ENCODE results near the gene BIN1. TPM values are rescaled to one million over a fixed set of nuclear protein-coding genes. Genes with fewer than 3 reads are reported as not detected.

Gene BIN1
- total RNA-seq, 1 donor from 2014 or later, result 26.9 TPM

DNA sequence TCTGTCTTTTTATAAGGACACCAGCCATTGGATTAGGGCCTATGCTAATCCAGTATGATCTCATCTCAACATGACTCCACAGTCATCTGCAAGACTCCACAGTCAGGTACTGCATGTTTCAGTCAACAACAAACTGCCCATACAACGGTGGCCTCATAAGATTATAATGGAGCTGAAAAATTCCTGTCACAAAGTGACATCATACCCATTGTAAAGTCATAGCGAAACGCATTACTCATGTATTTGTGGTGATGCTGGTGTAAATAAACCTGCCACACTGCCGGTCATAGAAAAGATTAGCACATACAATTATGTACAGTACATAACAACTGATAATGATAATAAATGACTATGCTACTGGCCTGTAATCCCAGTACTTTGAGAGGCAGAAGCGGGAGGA, 106.0 kb downstream of the BIN1 start:
- no peak overlapping the region for H3K27ac Mint-ChIP-seq
- no peaks in the 10 kb centered on the region for H3K79me2 ChIP-seq (ENCODE audit: low read depth)
- TF ChIP-seq EZH2phosphoT487 (IDR thresholded peaks at IDR 0.05) (no peak), EZH2 (IDR thresholded peaks at IDR 0.05) (no peak)
- TF ChIP-seq, protein P1, sequence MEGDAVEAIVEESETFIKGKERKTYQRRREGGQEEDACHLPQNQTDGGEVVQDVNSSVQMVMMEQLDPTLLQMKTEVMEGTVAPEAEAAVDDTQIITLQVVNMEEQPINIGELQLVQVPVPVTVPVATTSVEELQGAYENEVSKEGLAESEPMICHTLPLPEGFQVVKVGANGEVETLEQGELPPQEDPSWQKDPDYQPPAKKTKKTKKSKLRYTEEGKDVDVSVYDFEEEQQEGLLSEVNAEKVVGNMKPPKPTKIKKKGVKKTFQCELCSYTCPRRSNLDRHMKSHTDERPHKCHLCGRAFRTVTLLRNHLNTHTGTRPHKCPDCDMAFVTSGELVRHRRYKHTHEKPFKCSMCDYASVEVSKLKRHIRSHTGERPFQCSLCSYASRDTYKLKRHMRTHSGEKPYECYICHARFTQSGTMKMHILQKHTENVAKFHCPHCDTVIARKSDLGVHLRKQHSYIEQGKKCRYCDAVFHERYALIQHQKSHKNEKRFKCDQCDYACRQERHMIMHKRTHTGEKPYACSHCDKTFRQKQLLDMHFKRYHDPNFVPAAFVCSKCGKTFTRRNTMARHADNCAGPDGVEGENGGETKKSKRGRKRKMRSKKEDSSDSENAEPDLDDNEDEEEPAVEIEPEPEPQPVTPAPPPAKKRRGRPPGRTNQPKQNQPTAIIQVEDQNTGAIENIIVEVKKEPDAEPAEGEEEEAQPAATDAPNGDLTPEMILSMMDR (IDR thresholded peaks at IDR 0.05), result no peak
- no peak for DNase-seq (ENCODE audit: low spot score)
- no peaks in the 10 kb centered on the region for H3K9me3 ChIP-seq (ENCODE audit: low read depth)
- H3K4me2 ChIP-seq, result no peak overlapping the region
- H3K36me3 Mint-ChIP-seq, result no peaks in the 10 kb centered on the region
- H3K36me3 ChIP-seq, result no peaks in the 10 kb centered on the region
- peaks cover 18% of the 10 kb centered on the region for H3K4me1 ChIP-seq
- peaks cover 4% of the 10 kb centered on the region for H3K27me3 Mint-ChIP-seq (ENCODE audit: insufficient read depth, low read depth)
- H3K4me1 Mint-ChIP-seq, result peaks cover 16% of the 10 kb centered on the region
- H3K9me3 Mint-ChIP-seq, result no peaks in the 10 kb centered on the region
- H3K9ac ChIP-seq, result no peak overlapping the region
- no peak overlapping the region for H3K4me3 Mint-ChIP-seq
- no peaks in the 10 kb centered on the region for H3K27me3 ChIP-seq
- no peak overlapping the region for H2AFZ ChIP-seq (replicated peaks)
- H3F3A ChIP-seq (ENCODE audit: low read depth), result no peaks in the 10 kb centered on the region
- no peaks in the 10 kb centered on the region for H4K20me1 ChIP-seq (ENCODE audit: low read depth)
- no peak overlapping the region for H3K27ac ChIP-seq
- no peak overlapping the region for H3K4me3 ChIP-seq

DNA sequence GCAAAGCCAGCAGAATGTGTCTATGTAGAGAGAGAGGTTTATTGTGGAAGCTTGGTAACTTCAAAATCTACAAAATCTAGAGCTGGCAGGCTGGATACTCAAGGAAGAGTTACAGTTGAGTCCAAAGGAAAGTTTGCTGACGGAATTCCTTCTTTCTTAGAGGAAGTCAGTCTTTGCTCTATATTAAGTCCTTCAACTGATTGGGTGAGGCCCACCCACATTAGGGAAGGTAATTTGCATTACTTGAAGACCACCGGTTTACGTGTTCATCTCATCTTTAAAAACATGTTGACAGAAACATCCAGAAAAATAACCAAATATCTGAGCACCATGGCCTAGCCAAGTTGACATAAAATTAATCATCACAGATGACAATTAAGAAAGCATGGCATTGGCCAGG, 106.8 kb downstream of the BIN1 start:
- Histone ChIP-seq H3F3A (ENCODE audit: low read depth) (no peaks in the 10 kb centered on the region), H2AFZ (replicated peaks) (no peak overlapping the region), H3K4me2 (no peak overlapping the region), H3K9me3 (ENCODE audit: low read depth) (no peaks in the 10 kb centered on the region), H3K4me1 (peaks cover 18% of the 10 kb centered on the region), H3K27me3 (no peaks in the 10 kb centered on the region), H3K27ac (no peak overlapping the region), H3K9ac (no peak overlapping the region), H3K79me2 (ENCODE audit: low read depth) (no peaks in the 10 kb centered on the region), H3K4me3 (no peak overlapping the region), H4K20me1 (ENCODE audit: low read depth) (no peaks in the 10 kb centered on the region), H3K36me3 (no peaks in the 10 kb centered on the region)
- Mint-ChIP-seq H3K9me3 (no peaks in the 10 kb centered on the region), H3K4me1 (peaks cover 9% of the 10 kb centered on the region), H3K36me3 (no peaks in the 10 kb centered on the region), H3K27ac (no peak overlapping the region), H3K27me3 (ENCODE audit: insufficient read depth, low read depth) (peaks cover 4% of the 10 kb centered on the region), H3K4me3 (no peak overlapping the region)
- TF ChIP-seq EZH2phosphoT487 (IDR thresholded peaks at IDR 0.05), result no peak
- DNase-seq (ENCODE audit: low spot score), result no peak

DNA sequence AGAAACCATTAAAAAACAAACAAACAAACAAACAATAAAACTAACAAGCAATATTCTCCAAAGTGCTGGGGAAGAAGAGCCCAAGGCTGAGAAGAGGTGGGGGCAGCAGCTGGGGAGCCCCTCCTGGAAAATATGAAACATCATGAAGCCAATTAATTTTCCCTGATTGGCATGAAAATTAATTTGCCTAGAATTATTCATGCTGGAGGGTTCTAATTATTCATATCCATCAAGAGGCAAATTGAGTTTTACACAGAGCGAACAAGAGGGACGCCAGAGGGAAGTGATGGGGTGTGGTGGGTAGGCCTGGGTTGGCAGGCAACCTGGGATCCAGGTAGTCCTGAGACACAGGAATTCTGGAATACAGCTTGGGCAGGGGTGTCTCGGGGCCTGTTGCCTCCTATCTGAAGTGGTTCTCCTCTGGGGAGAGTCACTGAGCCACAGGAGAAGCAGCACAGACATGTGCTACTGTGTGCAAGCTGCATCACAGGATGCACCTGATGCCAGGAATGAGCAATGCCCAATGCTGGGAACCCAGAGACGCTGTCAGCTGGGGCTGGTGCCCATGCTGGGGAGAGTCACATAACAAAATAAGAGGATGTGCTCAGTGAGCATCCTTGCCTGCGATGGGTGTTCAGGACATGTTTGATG, 107.7 kb downstream of the BIN1 start:
- TF ChIP-seq, protein P1 (IDR thresholded peaks at IDR 0.05), result no peak
- TF ChIP-seq EZH2phosphoT487 (IDR thresholded peaks at IDR 0.05) (no peak), EZH2 (IDR thresholded peaks at IDR 0.05) (no peak)
- H3K9me3 ChIP-seq (ENCODE audit: low read depth), result no peaks in the 10 kb centered on the region
- H3K27ac ChIP-seq, result no peak overlapping the region
- Mint-ChIP-seq H3K9me3 (no peaks in the 10 kb centered on the region), H3K4me3 (no peak overlapping the region), H3K27me3 (ENCODE audit: insufficient read depth, low read depth) (peaks cover 4% of the 10 kb centered on the region), H3K4me1 (peaks cover 3% of the 10 kb centered on the region), H3K27ac (no peak overlapping the region), H3K36me3 (no peaks in the 10 kb centered on the region)
- H3F3A ChIP-seq (ENCODE audit: low read depth), result no peaks in the 10 kb centered on the region
- H4K20me1 ChIP-seq (ENCODE audit: low read depth), result no peaks in the 10 kb centered on the region
- peaks cover 15% of the 10 kb centered on the region for H3K4me1 ChIP-seq
- no peaks in the 10 kb centered on the region for H3K36me3 ChIP-seq
- no peak for DNase-seq (ENCODE audit: low spot score)
- H3K27me3 ChIP-seq, result no peaks in the 10 kb centered on the region
- H3K4me3 ChIP-seq, result no peak overlapping the region
- H2AFZ ChIP-seq (replicated peaks), result no peak overlapping the region
- H3K79me2 ChIP-seq (ENCODE audit: low read depth), result no peaks in the 10 kb centered on the region
- H3K9ac ChIP-seq, result no peak overlapping the region
- no peak overlapping the region for H3K4me2 ChIP-seq

DNA sequence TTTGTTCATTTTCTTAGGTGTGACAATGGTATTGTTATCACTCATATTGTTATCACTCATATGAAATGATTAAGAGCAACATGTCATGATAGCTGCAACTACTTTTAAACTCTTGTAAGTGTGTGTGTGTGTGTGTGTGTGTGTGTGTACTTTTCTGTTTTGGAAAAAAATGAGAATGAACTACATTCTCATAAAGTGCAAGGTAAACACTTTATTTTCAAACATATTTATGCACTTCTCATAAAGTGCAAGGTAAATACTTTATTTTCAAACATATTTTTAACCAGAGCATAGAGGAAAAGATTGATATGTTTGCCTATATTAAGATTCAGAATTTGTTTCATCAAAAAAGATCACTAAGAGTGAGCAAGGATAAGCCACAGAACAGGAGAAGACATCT, 108.5 kb downstream of the BIN1 start:
- no peaks in the 10 kb centered on the region for H4K20me1 ChIP-seq (ENCODE audit: low read depth)
- no peak overlapping the region for H3K4me2 ChIP-seq
- Mint-ChIP-seq H3K27ac (no peak overlapping the region), H3K9me3 (no peaks in the 10 kb centered on the region), H3K4me1 (peaks cover 3% of the 10 kb centered on the region), H3K4me3 (no peak overlapping the region), H3K36me3 (no peaks in the 10 kb centered on the region), H3K27me3 (ENCODE audit: insufficient read depth, low read depth) (peaks cover 4% of the 10 kb centered on the region)
- no peaks in the 10 kb centered on the region for H3K27me3 ChIP-seq
- peaks cover 15% of the 10 kb centered on the region for H3K4me1 ChIP-seq
- H3K9me3 ChIP-seq (ENCODE audit: low read depth), result no peaks in the 10 kb centered on the region
- no peaks in the 10 kb centered on the region for H3K36me3 ChIP-seq
- H3F3A ChIP-seq (ENCODE audit: low read depth), result no peaks in the 10 kb centered on the region
- no peak overlapping the region for H3K9ac ChIP-seq
- H3K27ac ChIP-seq, result no peak overlapping the region
- H3K79me2 ChIP-seq (ENCODE audit: low read depth), result no peaks in the 10 kb centered on the region
- DNase-seq (ENCODE audit: low spot score), result no peak
- H2AFZ ChIP-seq (replicated peaks), result no peak overlapping the region
- TF ChIP-seq EZH2phosphoT487 (IDR thresholded peaks at IDR 0.05), result no peak
- TF ChIP-seq, protein P1 (IDR thresholded peaks at IDR 0.05), result no peak
- no peak for TF ChIP-seq EZH2 (IDR thresholded peaks at IDR 0.05)
- H3K4me3 ChIP-seq, result no peak overlapping the region

Measured in neural progenitor cell (in vitro differentiated cells).